A673 (cell line): ENCODE data around the gene LRTM1.

Experiments
- EZH2 ChIP-seq: fragments of 200-600 bp; sonication (generic); IDR thresholded peaks from 2 replicates; pipeline ENCODE4 v1.6.1; 2017; ENCODE audit warnings: borderline replicate concordance, low read depth, mild to moderate bottlenecking, mixed read lengths, antibody characterized with exemption, low read length; ENCODE audit not compliant: poor library complexity, severe bottlenecking
- TF ChIP-seq, protein P1 (sequence below): fragments of 300-800, 200-600 bp; sonication (generic); conservative IDR thresholded peaks from 2 replicates; pipeline ENCODE4 v1.5.1; 2017; ENCODE audit warnings: low read depth, mild to moderate bottlenecking, antibody characterized with exemption, low read length, moderate library complexity, mixed read lengths

- TF ChIP-seq, protein P1, sequence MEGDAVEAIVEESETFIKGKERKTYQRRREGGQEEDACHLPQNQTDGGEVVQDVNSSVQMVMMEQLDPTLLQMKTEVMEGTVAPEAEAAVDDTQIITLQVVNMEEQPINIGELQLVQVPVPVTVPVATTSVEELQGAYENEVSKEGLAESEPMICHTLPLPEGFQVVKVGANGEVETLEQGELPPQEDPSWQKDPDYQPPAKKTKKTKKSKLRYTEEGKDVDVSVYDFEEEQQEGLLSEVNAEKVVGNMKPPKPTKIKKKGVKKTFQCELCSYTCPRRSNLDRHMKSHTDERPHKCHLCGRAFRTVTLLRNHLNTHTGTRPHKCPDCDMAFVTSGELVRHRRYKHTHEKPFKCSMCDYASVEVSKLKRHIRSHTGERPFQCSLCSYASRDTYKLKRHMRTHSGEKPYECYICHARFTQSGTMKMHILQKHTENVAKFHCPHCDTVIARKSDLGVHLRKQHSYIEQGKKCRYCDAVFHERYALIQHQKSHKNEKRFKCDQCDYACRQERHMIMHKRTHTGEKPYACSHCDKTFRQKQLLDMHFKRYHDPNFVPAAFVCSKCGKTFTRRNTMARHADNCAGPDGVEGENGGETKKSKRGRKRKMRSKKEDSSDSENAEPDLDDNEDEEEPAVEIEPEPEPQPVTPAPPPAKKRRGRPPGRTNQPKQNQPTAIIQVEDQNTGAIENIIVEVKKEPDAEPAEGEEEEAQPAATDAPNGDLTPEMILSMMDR, result no peak
- TF ChIP-seq EZH2, result no peak
Measured at GRCh38 chr3:54917174-54917573, 10.7 kb downstream of the LRTM1 start.
